Measurements from ENCODE around the gene HOXC5.

Gene HOXC5

DNA sequence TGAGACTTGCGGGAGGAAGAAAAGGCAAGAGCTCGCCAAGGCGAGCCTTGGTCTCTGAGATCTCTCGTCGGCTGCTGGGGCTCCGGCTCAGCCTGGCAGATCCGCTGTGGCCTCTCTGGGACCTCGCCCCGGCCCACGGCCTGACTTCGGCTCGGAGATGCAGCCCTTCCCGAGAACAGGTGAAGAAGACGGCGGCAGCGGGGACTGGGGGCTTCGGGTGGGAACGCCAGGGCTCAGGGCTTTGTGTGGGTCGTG lies 38.9 kb upstream of the HOXC5 start:
- Histone ChIP-seq H3K9me3 (replicated peaks in 1 of 11) (peaks cover 0 to 15% (median 0%) of the 10 kb centered on the region in 11 experiments; a peak in 3 of 22 replicates), H3K4me3 (no peak overlapping the region), H3K27me3 (peaks cover 100% of the 10 kb centered on the region in 11 experiments), H3K36me3 (no peaks in the 10 kb centered on the region), H4K20me1 (peaks cover 0 to 96% (median 83%) of the 10 kb centered on the region in 11 experiments; a peak in 17 of 22 replicates), H3K4me2 (no peak overlapping the region), H3K9ac (no peak overlapping the region), H3K27ac (no peak overlapping the region), H3K4me1 (peaks cover 0 to 17% (median 6%) of the 10 kb centered on the region in 10 experiments; a peak in 8 of 20 replicates)
- TF ChIP-seq Cebpa-rat (IDR thresholded peaks at IDR 0.05) = no peak

DNA sequence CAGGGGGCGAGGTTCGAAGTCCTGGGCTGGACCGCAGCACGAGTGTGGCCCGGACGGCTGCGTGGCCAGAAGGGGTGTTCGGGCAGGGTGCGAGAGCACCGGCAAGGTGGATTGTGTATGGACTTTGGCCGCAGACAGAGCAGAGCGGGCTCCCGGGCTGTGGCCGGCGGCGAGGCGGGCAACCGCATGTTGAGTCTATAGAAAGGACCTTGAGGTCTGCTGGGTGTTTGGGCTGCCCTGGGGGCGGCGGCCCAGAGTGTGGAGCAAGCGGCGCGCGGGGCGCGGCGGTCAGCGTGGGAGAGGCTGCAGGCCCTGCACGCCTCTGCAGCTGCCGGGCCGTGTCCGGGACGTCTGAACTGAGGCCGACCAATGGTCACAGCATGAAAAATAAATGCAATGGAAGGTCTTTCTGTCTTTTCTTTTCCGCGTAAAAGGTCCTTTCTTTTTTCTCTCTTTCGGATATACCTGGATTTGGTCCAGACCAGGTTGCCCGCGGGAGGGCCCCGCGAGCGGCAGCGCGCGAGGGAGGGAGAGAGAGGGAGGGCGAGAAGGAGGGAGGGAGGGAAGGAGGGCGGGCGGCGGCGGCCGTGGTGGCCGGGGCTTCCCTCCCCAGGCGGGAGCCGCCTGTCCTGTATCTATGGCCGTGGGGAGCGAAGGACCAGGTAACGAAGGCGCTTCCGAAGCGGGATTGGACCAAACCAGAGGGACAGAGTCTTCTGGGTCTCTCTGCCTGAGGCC lies 38.4 kb upstream of the HOXC5 start:
- Histone ChIP-seq H3K9me3 (replicated peaks in 1 of 11) (peaks cover 0 to 16% (median 0%) of the 10 kb centered on the region in 11 experiments; a peak in 4 of 22 replicates), H3K4me1 (peaks cover 0 to 12% (median 6%) of the 10 kb centered on the region in 10 experiments; a peak in 8 of 20 replicates), H3K27ac (no peak overlapping the region), H3K27me3 (peaks cover 100% of the 10 kb centered on the region in 11 experiments), H3K36me3 (no peaks in the 10 kb centered on the region), H4K20me1 (peaks cover 0 to 94% (median 78%) of the 10 kb centered on the region in 11 experiments; a peak in 17 of 22 replicates), H3K4me3 (no peak overlapping the region), H3K9ac (no peak overlapping the region), H3K4me2 (no peak overlapping the region)
- TF ChIP-seq Cebpa-rat (IDR thresholded peaks at IDR 0.05) = no peak

DNA sequence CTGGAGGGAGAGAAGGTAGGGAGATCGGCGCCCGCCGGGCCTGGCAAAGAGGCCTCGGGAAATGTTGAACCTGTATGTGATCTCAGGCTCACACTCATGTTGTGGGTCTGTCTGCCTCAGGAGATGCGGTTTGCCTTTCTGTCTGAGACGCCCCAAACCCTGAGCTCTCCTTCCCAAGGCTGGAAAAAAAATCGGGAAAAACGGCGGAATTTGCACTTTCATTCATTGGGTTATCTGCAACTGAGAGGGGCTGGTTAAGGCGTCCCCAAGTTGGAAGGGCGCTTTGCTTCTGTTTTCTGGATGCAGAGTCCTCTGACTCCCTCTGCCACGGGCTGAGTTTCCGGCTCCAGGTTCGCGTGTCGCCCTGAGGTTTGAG lies 37.9 kb upstream of the HOXC5 start:
- Histone ChIP-seq H3K9ac (no peak overlapping the region), H3K27me3 (peaks cover 100% of the 10 kb centered on the region in 11 experiments), H3K9me3 (replicated peaks in 1 of 11) (peaks cover 0 to 21% (median 4%) of the 10 kb centered on the region in 11 experiments; a peak in 12 of 22 replicates), H4K20me1 (peaks cover 0 to 94% (median 76%) of the 10 kb centered on the region in 11 experiments; a peak in 17 of 22 replicates), H3K27ac (no peak overlapping the region), H3K4me1 (peaks cover 0 to 12% (median 6%) of the 10 kb centered on the region in 10 experiments; a peak in 8 of 20 replicates), H3K4me3 (peak overlapping the region in 1 of 10 experiments; percentile 47; a peak in 2 of 20 replicates), H3K4me2 (peak overlapping the region in 2 of 11 experiments; percentile 91 to 98; a peak in 3 of 22 replicates), H3K36me3 (no peaks in the 10 kb centered on the region)
- TF ChIP-seq Cebpa-rat (IDR thresholded peaks at IDR 0.05) = no peak

DNA sequence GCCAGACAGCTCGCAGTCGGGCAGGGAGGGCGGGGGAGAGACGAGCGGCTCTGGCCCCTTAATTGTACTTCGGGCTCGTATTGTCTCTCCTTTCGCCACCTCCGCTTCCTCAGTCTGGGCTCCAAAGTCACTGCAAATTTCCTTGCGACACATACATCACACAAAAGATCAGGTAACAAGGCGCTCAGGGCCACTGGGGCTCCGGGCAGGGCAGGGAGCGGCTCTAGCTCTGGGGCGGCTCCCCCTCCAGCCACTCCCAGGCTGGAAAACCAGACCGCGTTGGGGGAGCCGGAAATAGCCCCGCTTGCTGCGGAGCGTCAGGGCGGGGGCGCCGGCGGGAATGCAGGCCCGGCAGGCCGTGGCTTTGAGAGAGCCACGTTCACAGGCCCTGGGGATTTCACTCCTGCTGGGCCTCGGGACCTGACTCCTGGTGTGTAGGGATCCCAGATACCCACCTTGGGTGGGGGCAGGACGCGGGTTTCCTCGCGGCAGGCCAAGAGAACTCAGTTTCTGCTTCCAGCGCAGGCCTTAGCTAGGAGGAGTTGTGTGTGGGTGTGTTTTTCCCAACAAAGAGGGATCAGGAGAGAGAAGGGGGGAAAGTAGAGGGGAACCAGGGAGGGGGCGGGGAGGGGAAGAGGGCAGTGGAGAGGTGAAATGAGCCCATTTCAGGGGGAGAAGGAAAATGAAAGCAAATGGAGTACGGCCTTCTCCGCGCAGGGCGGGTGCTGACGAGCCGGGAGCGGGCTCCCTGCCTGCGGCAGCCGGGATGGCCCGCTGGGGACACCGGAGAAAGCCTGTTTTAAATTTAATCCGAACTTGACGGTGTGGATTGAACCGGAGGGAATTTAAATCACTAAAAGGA lies 37.2 kb upstream of the HOXC5 start:
- Histone ChIP-seq H3K27me3 (peaks cover 100% of the 10 kb centered on the region in 11 experiments), H3K27ac (no peak overlapping the region)

DNA sequence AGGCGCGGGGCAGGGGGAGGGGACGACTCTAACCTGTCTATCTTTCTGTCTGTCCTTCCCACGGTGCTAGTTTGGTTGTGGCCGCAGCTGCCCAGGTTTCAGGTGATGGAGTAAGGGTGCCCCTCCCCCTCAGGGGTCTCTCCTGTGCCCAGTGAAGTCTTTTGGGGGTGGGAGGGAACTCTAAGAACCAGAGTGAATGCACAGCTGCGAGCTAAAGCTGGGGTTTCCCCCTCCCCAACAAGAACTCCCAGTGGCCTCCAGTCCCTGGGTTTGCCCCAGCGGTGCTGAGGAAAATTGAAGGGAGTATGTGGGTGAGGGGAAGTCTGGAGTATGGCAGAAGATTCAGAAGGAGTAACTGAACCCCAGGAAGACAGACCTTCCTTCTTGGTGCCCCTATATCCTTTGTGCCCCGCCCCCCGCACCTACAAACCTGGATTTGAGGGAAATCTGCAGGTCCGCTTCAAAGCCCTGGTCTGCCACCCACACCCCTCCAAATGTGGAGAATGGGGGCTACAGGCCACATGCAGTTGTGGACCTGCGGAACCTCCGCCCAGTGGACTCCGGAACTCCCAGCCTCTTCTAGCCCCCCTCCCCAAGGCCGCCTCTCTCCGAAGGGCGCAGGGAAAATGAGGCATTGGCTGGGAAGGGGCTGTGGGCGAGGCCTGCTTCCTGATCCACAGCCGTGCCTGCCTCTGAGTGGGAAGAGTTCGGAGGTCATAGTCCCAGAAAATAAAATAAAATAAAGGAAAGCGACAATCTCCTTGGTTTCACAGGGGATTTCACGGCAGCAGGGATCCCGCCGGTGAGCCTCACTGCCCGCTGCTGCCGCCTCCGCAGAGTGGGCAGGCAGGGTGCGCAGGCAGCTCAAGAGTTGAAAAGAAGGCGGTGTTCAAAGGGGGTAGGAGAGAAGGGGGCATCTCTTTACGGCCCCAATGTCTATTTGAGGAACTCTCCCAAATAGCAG lies 36.3 kb upstream of the HOXC5 start:
- peaks cover 0 to 12% (median 6%) of the 10 kb centered on the region in 10 experiments; a peak in 8 of 20 replicates for H3K4me1 ChIP-seq
- peaks cover 0 to 26% (median 7%) of the 10 kb centered on the region in 11 experiments; a peak in 13 of 22 replicates for H3K9me3 ChIP-seq (replicated peaks in 1 of 11)
- H3K27ac ChIP-seq = no peak overlapping the region
- peaks cover 100% of the 10 kb centered on the region in 11 experiments for H3K27me3 ChIP-seq
- H3K36me3 ChIP-seq = no peaks in the 10 kb centered on the region
- TF ChIP-seq Cebpa-rat (IDR thresholded peaks at IDR 0.05) = no peak
- peak overlapping the region; percentile 25 to 98 (median 47); a peak in 19 of 22 replicates for H3K4me2 ChIP-seq
- H3K4me3 ChIP-seq = peak overlapping the region in 4 of 10 experiments; percentile 42 to 48 (median 46); a peak in 9 of 20 replicates
- peaks cover 0 to 95% (median 76%) of the 10 kb centered on the region in 11 experiments; a peak in 17 of 22 replicates for H4K20me1 ChIP-seq
- H3K9ac ChIP-seq = 0 out of 22 replicates have a peak overlapping the region, but pooled peaks of 1 of the 11 experiments have one; percentile 45

More for the DNA sequence above, 37.2 kb upstream of the HOXC5 start:
- peak overlapping the region; percentile 25 to 98 (median 47); a peak in 21 of 22 replicates for H3K4me2 ChIP-seq
- no peak for TF ChIP-seq Cebpa-rat (IDR thresholded peaks at IDR 0.05)
- H3K4me3 ChIP-seq = peak overlapping the region in 6 of 10 experiments; percentile 15 to 48 (median 44); a peak in 9 of 20 replicates
- H4K20me1 ChIP-seq = peaks cover 0 to 95% (median 76%) of the 10 kb centered on the region in 11 experiments; a peak in 17 of 22 replicates
- H3K36me3 ChIP-seq = no peaks in the 10 kb centered on the region
- H3K9ac ChIP-seq = peak overlapping the region in 1 of 11 experiments; percentile 45; a peak in 2 of 22 replicates
- H3K4me1 ChIP-seq = peaks cover 0 to 12% (median 6%) of the 10 kb centered on the region in 10 experiments; a peak in 8 of 20 replicates
- peaks cover 0 to 26% (median 7%) of the 10 kb centered on the region in 11 experiments; a peak in 13 of 22 replicates for H3K9me3 ChIP-seq (replicated peaks in 1 of 11)

DNA sequence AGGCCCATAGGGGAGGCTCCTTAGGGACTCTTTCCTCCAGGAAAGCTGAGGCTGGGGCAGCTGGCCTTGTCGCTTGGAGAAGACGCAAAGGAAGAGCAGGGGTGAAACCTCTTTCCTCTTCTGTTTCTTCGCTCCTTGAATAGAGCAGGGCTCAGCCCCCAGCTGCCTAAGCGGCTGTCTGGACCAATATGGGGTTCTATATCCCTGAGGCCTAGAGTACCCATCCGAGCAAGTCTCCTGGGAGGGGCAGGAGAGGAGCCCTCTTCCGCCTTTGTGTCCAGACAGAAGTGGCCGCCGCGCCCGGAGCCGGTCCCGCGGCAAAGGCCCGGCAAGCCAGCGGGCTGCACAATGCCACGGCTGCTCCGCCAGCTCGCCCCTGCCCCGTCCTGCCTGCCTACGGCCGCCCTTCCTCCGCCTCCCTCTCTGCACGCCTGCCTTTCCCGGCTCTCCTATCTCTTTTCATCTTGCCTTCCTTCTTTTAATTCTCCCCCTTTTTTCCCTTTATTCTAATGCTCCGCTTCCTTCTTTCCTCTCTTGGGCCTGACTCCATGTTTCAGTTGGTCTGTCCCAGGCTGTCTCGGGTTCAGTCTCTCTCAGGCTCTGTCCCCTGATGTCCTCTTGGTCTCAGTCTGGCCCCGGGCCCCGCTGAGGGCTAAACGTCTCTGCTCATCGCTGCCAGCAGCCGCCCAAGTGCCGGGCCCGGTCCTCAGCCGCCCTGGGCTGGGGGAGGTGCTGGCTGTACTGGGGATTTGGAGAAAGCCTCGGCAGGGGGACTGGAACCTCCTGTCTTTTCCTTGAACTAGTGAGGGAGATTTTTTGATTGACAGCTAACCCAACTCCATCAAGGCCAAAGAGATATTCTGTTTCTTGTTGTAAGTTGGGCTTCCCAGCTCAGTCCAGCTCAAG lies 35.4 kb upstream of the HOXC5 start:
- H3K27me3 ChIP-seq = peaks cover 100% of the 10 kb centered on the region in 11 experiments
- H3K4me3 ChIP-seq = no peak overlapping the region

More for the DNA sequence above, 35.4 kb upstream of the HOXC5 start:
- Histone ChIP-seq H3K36me3 (no peaks in the 10 kb centered on the region), H3K9me3 (replicated peaks in 1 of 11) (peaks cover 0 to 26% (median 7%) of the 10 kb centered on the region in 11 experiments; a peak in 13 of 22 replicates), H3K4me2 (no peak overlapping the region), H3K9ac (no peak overlapping the region), H4K20me1 (peaks cover 0 to 95% (median 76%) of the 10 kb centered on the region in 11 experiments; a peak in 17 of 22 replicates), H3K27ac (no peak overlapping the region), H3K4me1 (peaks cover 0 to 12% (median 6%) of the 10 kb centered on the region in 10 experiments; a peak in 8 of 20 replicates)
- no peak for TF ChIP-seq Cebpa-rat (IDR thresholded peaks at IDR 0.05)
